HepG2 (cell line): ENCODE measurements around the gene TBL3. TPM values are rescaled to one million over a fixed set of nuclear protein-coding genes. Genes with fewer than 3 reads are reported as not detected.
A peak's percentile ranks its signal among the peaks of the same experiment; 100 is the strongest.

ENCODE experiments used
- AGO1 ChIP-seq: fragments of 200-400 bp; formaldehyde crosslinking; IDR thresholded peaks from 2 replicates; pipeline ENCODE4 v1.6.1; 2017; ENCODE audit warnings: mild to moderate bottlenecking, low read depth, low read length, moderate library complexity; ENCODE audit not compliant: poor library complexity, severe bottlenecking
- CBX1 ChIP-seq: IDR thresholded peaks from one replicate; pipeline ENCODE4 v1.6.1; 2016; ENCODE audit warnings: antibody characterized with exemption, low read depth
- FOXO1 ChIP-seq: sonication (generic); formaldehyde crosslinking; IDR thresholded peaks from 2 replicates; pipeline ENCODE4 v1.4.0; 2020; ENCODE audit warnings: missing genetic modification reagents
- HDAC6 ChIP-seq: fragments of 200-600 bp; sonication (generic); IDR thresholded peaks from 2 replicates; pipeline ENCODE4 v1.7.0; 2017; ENCODE audit warnings: mild to moderate bottlenecking, antibody characterized with exemption, low read length, low read depth
- KDM1A ChIP-seq: IDR thresholded peaks from 2 replicates; pipeline ENCODE4 v1.6.1; 2016; ENCODE audit warnings: missing compliant biosample characterization
- MTERF4 ChIP-seq: sonication (generic); formaldehyde crosslinking; IDR thresholded peaks from 2 replicates; pipeline ENCODE4 v1.8.0; 2023; ENCODE audit warnings: mild to moderate bottlenecking, missing genetic modification reagents
- MYC ChIP-seq: sonication (generic); formaldehyde crosslinking; IDR thresholded peaks from 2 replicates; pipeline ENCODE4 v1.9.0; 2021; ENCODE audit warnings: missing genetic modification reagents, borderline replicate concordance
- PPARG ChIP-seq: conservative IDR thresholded peaks from 2 replicates; pipeline ENCODE4 v1.6.1; 2016; ENCODE audit warnings: missing biosample characterization, missing genetic modification reagents
- TARDBP ChIP-seq: sonication (generic); formaldehyde crosslinking; IDR thresholded peaks from 2 replicates; pipeline ENCODE4 v1.8.0; 2022; ENCODE audit warnings: mild to moderate bottlenecking, missing genetic modification reagents
- U2AF1 ChIP-seq: fragments of 200-400 bp; formaldehyde crosslinking; optimal IDR thresholded peaks from 2 replicates; pipeline ENCODE3; 2017; ENCODE audit warnings: mild to moderate bottlenecking, low read depth, low read length
- WIZ ChIP-seq: sonication (generic); formaldehyde crosslinking; IDR thresholded peaks from 2 replicates; pipeline ENCODE4 v1.5.1; 2020; ENCODE audit warnings: mild to moderate bottlenecking, missing genetic modification reagents
- YEATS4 ChIP-seq: sonication (generic); formaldehyde crosslinking; IDR thresholded peaks from 2 replicates; pipeline ENCODE4 v1.4.0; 2020; ENCODE audit warnings: missing genetic modification reagents, borderline replicate concordance
- ZFP41 ChIP-seq: sonication (generic); formaldehyde crosslinking; IDR thresholded peaks from 2 replicates; pipeline ENCODE4 v1.4.0; 2020; ENCODE audit warnings: mild to moderate bottlenecking, missing genetic modification reagents, borderline replicate concordance
- ZKSCAN1 ChIP-seq: fragments of 150-350 bp; IDR thresholded peaks from 2 replicates; pipeline ENCODE4 v1.6.1; 2014; ENCODE audit warnings: low read length
- ZNF224 ChIP-seq: sonication (generic); formaldehyde crosslinking; IDR thresholded peaks from 2 replicates; pipeline ENCODE4 v1.5.0; 2020; ENCODE audit warnings: mild to moderate bottlenecking, missing genetic modification reagents
- ZNF263 ChIP-seq: sonication (generic); formaldehyde crosslinking; IDR thresholded peaks from 2 replicates; pipeline ENCODE4 v1.4.0; 2020; ENCODE audit warnings: missing genetic modification reagents
- ZNF292 ChIP-seq: sonication (generic); formaldehyde crosslinking; IDR thresholded peaks from 2 replicates; pipeline ENCODE4 v1.8.1; 2022; ENCODE audit warnings: mild to moderate bottlenecking, low read depth, missing genetic modification reagents, borderline replicate concordance
- ZNF33B ChIP-seq: sonication (generic); formaldehyde crosslinking; IDR thresholded peaks from 2 replicates; pipeline ENCODE4 v1.5.1; 2020; ENCODE audit warnings: mild to moderate bottlenecking, missing genetic modification reagents
- ZNF343 ChIP-seq: sonication (generic); formaldehyde crosslinking; IDR thresholded peaks from 2 replicates; pipeline ENCODE4 v1.4.0; 2020; ENCODE audit warnings: mild to moderate bottlenecking, missing genetic modification reagents
- ZNF569 ChIP-seq: sonication (generic); formaldehyde crosslinking; IDR thresholded peaks from 2 replicates; pipeline ENCODE4 v1.5.0; 2020; ENCODE audit warnings: mild to moderate bottlenecking, missing genetic modification reagents, moderate library complexity, borderline replicate concordance
- ZNF713 ChIP-seq: sonication (generic); formaldehyde crosslinking; IDR thresholded peaks from 2 replicates; pipeline ENCODE4 v1.4.0; 2020; ENCODE audit warnings: mild to moderate bottlenecking, missing genetic modification reagents
- ZNF891 ChIP-seq: sonication (generic); formaldehyde crosslinking; IDR thresholded peaks from 2 replicates; pipeline ENCODE4 v1.5.0; 2020; ENCODE audit warnings: mild to moderate bottlenecking, missing genetic modification reagents
- polyA plus RNA-seq, 8 experiments: library from polyadenylated mRNA; depleted of rRNA in 3 of 8; stranded (reverse) in 7 of 8; unstranded in 1 of 8; fragments of >200 nt; fragmentation: Illumina TruSeq in 4 of 8; extraction: Trizol in 4 of 8; gene quantifications; 2 replicates each; pipeline versions ENCODE4 v1.2.1 to v1.2.3, GENCODE V29; 2011 to 2016; ENCODE audit warnings: low read depth in 4 of 8, missing spikeins in 1 of 8, mixed read lengths in 1 of 8; ENCODE audit not compliant: insufficient read depth in 1 of 8
- total RNA-seq, 5 experiments: library from RNA; depleted of rRNA; stranded (reverse); fragments of >200 nt; fragmentation: Illumina TruSeq; extraction: Trizol; gene quantifications; 2 replicates each; pipeline ENCODE4 v1.2.3, GENCODE V29; 2016; ENCODE audit warnings: low read depth in 1 of 5
- TF ChIP-seq, protein P1 (sequence below): sonication (generic); formaldehyde crosslinking; IDR thresholded peaks from 2 replicates; pipeline ENCODE4 v1.4.0; 2020; ENCODE audit warnings: missing genetic modification reagents, borderline replicate concordance

TBL3 gene
- total and polyA plus RNA-seq, 2 of the 13 experiments (the other 11 are each of a cell fraction or from before 2014, with no cell fraction given): 16.8 to 38.0 TPM

GRCh38 chr16:1960665-1961630 is 10.9 kb upstream of the TBL3 start (continued):
- TF ChIP-seq, protein P1, sequence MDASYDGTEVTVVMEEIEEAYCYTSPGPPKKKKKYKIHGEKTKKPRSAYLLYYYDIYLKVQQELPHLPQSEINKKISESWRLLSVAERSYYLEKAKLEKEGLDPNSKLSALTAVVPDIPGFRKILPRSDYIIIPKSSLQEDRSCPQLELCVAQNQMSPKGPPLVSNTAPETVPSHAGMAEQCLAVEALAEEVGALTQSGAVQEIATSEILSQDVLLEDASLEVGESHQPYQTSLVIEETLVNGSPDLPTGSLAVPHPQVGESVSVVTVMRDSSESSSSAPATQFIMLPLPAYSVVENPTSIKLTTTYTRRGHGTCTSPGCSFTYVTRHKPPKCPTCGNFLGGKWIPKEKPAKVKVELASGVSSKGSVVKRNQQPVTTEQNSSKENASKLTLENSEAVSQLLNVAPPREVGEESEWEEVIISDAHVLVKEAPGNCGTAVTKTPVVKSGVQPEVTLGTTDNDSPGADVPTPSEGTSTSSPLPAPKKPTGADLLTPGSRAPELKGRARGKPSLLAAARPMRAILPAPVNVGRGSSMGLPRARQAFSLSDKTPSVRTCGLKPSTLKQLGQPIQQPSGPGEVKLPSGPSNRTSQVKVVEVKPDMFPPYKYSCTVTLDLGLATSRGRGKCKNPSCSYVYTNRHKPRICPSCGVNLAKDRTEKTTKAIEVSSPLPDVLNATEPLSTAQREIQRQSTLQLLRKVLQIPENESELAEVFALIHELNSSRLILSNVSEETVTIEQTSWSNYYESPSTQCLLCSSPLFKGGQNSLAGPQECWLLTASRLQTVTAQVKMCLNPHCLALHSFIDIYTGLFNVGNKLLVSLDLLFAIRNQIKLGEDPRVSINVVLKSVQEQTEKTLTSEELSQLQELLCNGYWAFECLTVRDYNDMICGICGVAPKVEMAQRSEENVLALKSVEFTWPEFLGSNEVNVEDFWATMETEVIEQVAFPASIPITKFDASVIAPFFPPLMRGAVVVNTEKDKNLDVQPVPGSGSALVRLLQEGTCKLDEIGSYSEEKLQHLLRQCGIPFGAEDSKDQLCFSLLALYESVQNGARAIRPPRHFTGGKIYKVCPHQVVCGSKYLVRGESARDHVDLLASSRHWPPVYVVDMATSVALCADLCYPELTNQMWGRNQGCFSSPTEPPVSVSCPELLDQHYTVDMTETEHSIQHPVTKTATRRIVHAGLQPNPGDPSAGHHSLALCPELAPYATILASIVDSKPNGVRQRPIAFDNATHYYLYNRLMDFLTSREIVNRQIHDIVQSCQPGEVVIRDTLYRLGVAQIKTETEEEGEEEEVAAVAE: no peak
- no peak for TF ChIP-seq ZNF343 (CRISPR knock-in tag)
- TF ChIP-seq ZFP41 (CRISPR knock-in tag): no peak
- no peak for TF ChIP-seq ZNF263 (CRISPR knock-in tag)
- no peak for TF ChIP-seq ZNF33B (CRISPR knock-in tag)
- TF ChIP-seq MTERF4 (CRISPR knock-in tag): no peak
- TF ChIP-seq FOXO1: no peak
- TF ChIP-seq WIZ (CRISPR knock-in tag): no peak
- no peak for TF ChIP-seq ZNF713 (CRISPR knock-in tag)
- TF ChIP-seq ZNF224: no peak
- TF ChIP-seq CBX1: no peak
- no peak for TF ChIP-seq HDAC6
- 0 out of 2 replicates have a peak, but pooled peaks have one; percentile 7 for TF ChIP-seq KDM1A
- TF ChIP-seq MYC (CRISPR knock-in tag): peak; percentile 34; the same call in 1 of the 2 replicates
- no peak for TF ChIP-seq ZKSCAN1
- TF ChIP-seq TARDBP (CRISPR knock-in tag): no peak
- TF ChIP-seq PPARG (CRISPR knock-in tag): no peak
- TF ChIP-seq ZNF292 (CRISPR knock-in tag): no peak
- no peak for TF ChIP-seq ZNF569 (CRISPR knock-in tag)
- TF ChIP-seq AGO1: no peak
- no peak for TF ChIP-seq U2AF1
- TF ChIP-seq ZNF891: no peak
- TF ChIP-seq YEATS4 (CRISPR knock-in tag): no peak
